ENCODE data around the gene ANAPC5.

ANAPC5 gene

GRCh38 chr12:121365416-121366062 lies 13.3 kb upstream of the ANAPC5 start:
- no peak for DNase-seq (ENCODE audit: low read depth in 2 of 2)

- DNase-seq (ENCODE audit: low read depth in 2 of 2), result no peak
Observed at GRCh38 chr12:121364683-121365121, 12.5 kb upstream of the ANAPC5 start.

DNA sequence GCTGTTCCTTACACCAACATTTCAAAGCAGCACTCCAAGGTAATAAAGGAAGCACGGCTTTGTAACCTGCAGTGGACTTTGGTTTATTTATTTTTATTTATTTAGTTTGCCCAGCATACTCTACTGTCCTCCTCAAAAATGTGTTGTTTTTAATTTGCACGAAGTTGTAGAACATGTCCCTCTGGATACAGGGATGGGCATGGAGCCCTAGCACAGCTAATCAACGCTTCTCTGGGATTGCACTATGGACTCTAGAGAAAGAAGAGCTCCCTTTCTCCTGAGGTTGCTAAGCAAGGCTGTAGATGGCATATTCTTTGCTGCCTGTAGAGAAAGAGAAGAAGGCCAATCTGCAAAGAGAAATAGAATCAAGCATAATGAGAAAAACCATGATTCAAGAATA lies 5.9 kb upstream of the ANAPC5 start:
- DNase-seq (ENCODE audit: low read depth in 2 of 2), result no peak

- DNase-seq (ENCODE audit: low read depth in 2 of 2), result no peak
Observed at GRCh38 chr12:121357331-121357730, 5.1 kb upstream of the ANAPC5 start.

DNA sequence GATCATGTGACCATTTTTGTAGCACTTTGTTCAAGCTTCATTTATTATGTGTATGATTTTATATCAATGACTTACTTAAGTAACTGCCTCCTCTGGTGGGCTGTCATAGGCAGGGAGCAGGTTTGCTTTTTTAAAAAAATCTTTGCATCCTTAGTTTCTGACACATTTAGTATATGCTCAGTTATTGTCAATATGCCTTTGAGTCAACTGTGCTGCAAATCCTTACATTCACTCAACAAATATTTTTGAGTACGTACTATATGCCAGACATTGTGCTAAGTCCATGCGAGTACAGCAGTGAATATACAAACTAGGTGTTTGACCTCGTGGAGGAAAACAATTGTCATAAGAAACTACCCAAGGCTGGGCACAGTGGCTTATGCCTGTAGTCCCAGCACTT lies 4.4 kb upstream of the ANAPC5 start:
- no peak for DNase-seq (ENCODE audit: low read depth in 2 of 2)

- DNase-seq (ENCODE audit: low read depth in 2 of 2), result no peak
Observed at GRCh38 chr12:121355818-121356217, 3.6 kb upstream of the ANAPC5 start.

- no peak for DNase-seq (ENCODE audit: low read depth in 2 of 2)
Observed at GRCh38 chr12:121352682-121353018, 439 bp upstream of the ANAPC5 start.

DNA sequence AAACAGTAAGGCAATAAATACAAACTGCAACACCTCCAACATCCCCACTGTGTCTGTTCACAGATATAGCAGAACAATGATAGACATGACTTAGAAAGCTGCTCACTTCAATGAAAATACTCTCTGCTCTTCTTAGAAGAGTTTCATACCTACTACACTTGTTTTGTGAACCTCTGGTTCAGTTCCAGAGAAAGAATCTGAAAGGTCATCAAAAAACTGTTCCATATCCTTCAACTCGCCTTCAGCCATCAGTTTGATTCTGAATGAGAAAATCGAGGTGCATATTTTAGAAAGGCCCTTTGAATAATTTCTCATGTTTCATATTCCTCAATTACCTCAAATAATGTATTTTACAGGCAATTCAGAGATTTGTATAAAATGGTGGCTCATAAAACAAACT lies 5.5 kb downstream of the ANAPC5 start:
- DNase-seq (ENCODE audit: low read depth in 2 of 2), result no peak

DNA sequence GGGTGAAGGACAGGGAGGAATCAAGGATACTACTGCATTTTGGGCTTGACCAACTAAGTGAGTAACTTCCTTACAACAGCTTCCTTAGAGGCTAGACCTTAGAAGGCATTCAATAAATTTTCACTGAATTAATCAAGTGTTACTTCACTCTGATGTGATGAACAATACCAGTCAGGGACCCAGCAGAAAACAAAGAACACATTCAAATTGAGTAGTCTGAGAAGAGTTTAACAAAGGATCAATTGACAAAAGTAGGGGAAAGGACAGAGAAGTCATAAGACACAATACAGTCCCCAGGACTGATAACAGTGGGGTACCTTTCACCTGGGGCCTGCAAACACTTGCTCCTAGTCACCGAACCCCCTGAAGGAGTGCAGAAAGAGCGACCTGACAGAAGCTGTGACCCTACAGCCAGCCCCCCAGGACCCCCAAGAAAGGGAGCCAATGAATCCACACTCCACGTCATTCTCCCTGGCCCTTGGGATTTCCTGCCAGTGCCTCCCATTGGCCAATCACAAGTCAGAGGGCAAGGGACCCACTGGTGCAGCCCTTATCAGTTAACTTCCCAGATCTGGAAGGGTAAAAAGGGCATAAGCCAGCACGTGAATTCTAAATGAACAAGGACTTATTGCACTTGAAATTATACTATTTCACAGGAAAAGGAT lies 6.9 kb downstream of the ANAPC5 start:
- no peak for DNase-seq (ENCODE audit: low read depth in 2 of 2)

- DNase-seq (ENCODE audit: low read depth in 2 of 2), result no peak
Observed at GRCh38 chr12:121344506-121344905, 7.7 kb downstream of the ANAPC5 start.

DNA sequence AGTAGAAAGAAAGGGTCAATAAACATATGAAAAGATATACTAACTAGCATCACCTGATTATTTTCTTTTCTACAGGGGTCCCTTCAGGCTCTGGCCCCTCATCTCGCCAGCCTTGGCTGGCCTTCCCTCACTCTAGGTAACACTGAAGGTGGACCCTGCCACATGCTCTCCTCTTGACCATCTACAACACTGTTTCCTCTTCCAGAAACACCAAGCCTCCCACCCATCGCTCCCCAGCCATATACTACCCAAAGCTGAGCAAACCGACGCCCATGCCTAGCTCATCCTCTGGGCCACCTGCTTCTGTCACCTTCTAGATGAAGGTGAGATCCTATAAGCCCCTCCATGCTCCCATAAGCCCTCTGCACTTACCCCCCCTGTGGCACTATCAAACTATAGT lies 14.8 kb downstream of the ANAPC5 start:
- DNase-seq (ENCODE audit: low read depth in 2 of 2), result no peak

GRCh38 chr12:121334513-121335343 lies 17.5 kb downstream of the ANAPC5 start:
- no peak for DNase-seq (ENCODE audit: low read depth in 2 of 2)

DNA sequence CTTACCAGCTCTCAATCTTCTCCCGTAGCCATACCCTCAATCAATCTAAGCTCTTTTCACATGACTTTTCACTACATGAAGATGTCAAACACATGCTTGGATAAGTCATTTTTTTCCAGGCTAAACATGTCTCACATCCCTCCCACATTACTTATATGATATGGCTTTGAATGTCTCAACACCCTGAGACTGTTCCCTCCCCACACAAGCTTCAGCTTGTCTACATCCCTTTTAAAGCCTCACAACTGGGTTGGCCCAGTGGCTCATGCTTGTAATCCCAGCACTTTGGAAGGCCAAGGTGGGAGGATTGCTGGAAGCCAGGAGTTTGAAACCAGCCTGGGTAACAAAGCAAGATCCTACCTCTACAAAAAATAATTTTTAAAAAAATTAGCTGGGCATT lies 18.5 kb downstream of the ANAPC5 start:
- no peak for DNase-seq (ENCODE audit: low read depth in 2 of 2)

GRCh38 chr12:121331248-121331647 lies 21.0 kb downstream of the ANAPC5 start:
- DNase-seq (ENCODE audit: low read depth in 2 of 2), result no peak

GRCh38 chr12:121330692-121331091 lies 21.5 kb downstream of the ANAPC5 start:
- DNase-seq (ENCODE audit: low read depth in 2 of 2), result no peak

GRCh38 chr12:121330195-121330594 lies 22.0 kb downstream of the ANAPC5 start:
- no peak for DNase-seq (ENCODE audit: low read depth in 2 of 2)

- DNase-seq (ENCODE audit: low read depth in 2 of 2), result no peak
Observed at GRCh38 chr12:121328620-121329019, 23.6 kb downstream of the ANAPC5 start.

DNA sequence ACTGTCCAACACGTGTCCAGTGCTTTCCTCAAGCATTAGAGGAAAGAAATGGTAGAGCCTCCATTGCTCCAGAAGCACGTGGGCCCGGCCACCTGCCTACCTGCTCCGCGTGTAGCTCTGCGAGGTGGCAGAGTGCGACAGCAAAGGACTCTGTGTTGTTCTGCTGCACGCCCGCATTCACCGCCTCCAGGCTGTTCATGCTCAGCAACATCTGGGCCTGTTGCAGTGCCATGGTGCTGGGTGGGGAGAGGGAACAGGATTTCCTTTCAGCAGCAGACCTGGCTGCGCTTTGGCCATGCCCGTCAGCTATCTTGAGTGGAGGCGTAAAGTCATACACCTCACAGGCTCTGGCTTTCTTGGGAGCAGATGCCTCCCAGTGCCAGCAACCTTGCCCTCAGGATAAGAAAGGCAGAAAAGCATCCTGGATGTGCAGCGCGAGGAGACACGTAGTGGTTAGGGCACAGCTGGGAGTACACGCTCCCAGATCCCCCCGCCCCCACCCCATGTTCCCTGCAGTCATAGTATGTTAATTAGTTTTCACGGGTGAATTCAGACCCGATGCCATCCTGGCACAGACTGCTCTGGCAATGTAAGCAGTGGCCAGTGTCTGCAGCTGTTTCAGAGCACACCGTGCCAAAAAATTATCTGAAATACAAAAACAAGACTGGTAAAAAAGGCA lies 25.1 kb downstream of the ANAPC5 start:
- DNase-seq (ENCODE audit: low read depth in 2 of 2), result no peak

DNA sequence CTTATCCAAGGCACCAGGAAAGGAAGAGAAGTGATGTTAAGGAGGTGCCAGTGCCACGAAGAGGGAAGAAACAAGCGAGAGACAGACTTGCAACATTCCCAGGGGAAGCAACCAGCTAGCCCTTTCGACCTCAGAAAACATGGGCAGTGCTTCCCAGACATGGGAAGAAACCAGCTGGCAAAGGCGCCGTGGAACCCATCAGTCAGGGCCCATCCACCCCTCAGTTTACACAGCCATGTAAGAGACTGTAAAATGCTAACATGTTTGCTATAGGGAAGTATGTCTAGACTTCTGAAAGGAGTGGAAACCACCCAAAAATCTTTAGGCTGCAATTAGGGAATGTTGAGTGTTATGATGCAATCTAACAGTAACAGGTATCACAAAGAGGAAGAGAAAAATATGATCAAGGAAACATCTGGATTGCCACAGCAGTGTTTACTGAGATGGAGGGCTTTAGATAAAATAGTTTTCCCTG lies 26.3 kb downstream of the ANAPC5 start:
- no peak for DNase-seq (ENCODE audit: low read depth in 2 of 2)

DNA sequence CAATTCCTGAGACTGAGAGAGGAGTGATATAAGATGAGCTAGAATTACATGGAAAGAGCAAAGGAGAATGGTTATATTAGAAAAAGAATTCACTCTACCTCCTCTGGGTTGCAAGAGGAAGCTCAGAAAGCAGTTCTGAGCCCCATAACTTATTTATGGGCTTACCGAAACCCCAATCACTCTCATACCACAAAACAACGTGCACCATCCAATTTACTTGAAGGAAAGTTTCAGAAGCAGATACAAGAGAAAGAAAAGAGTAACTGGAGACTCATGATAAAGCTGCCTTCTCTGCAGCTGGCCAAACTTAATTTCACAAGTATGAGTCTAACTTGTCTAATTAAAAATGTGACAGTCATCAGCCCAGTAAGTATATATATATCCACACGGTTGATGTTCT lies 28.3 kb downstream of the ANAPC5 start:
- no peak for DNase-seq (ENCODE audit: low read depth in 2 of 2)

GRCh38 chr12:121318121-121318520 lies 34.1 kb downstream of the ANAPC5 start:
- DNase-seq (ENCODE audit: low read depth in 2 of 2), result no peak

DNA sequence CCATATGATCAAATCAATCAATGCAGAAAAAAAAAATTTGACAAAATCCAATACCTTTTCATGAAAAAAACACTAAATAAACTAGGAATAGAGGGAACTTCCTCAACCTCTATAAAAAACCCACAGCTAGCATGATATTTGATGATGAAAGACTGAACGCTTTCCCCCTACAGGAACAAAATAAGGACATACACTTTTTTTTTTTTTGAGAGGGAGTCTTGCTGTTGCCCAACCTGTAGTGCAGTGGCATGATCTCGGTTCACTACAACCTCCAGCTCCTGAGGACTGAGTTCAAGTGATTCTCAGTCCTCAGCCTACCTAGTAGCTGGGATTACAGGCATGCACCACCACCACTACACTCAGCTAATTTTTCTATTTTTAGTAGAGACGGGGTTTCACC lies 37.8 kb downstream of the ANAPC5 start:
- no peak for DNase-seq (ENCODE audit: low read depth in 2 of 2)

All from stimulated activated CD8-positive, alpha-beta memory T cell treated with anti-CD3 and anti-CD28 coated beads, Interleukin-2, amount 100 ng/mL, for 1 hour (primary cell).